ENCODE results near the gene HIVEP1.

Gene HIVEP1

GRCh38 chr6:12029979-12030737 lies 18.0 kb downstream of the HIVEP1 start:
- ChIA-PET POLR2A (no interaction called here), CTCF (no interaction called here)
- DNase-seq (ENCODE audit: extremely low spot score) = no peak
- no peak for TF ChIP-seq BHLHE40 (IDR thresholded peaks at IDR 0.05; ENCODE audit: borderline replicate concordance)
- no peak for TF ChIP-seq CTBP1 (IDR thresholded peaks at IDR 0.05; ENCODE audit: borderline replicate concordance)
- TF ChIP-seq ZNF384 (IDR thresholded peaks at IDR 0.05) = no peak
- TF ChIP-seq TARDBP (IDR thresholded peaks at IDR 0.05) = no peak
- TF ChIP-seq ELF4 (IDR thresholded peaks at IDR 0.05) = no peak
- no peak for TF ChIP-seq LEF1 (IDR thresholded peaks at IDR 0.05; ENCODE audit: borderline replicate concordance)
- no peak for TF ChIP-seq PKNOX1 (IDR thresholded peaks at IDR 0.05)
- no peak for TF ChIP-seq HDGF (IDR thresholded peaks at IDR 0.05; ENCODE audit: borderline replicate concordance)
- no peak for TF ChIP-seq FOXA1 (IDR thresholded peaks at IDR 0.05)
- TF ChIP-seq L3MBTL2 (conservative IDR thresholded peaks at IDR 0.05) = no peak
- no peak for TF ChIP-seq ARNT (IDR thresholded peaks at IDR 0.05)
- TF ChIP-seq SP1 (IDR thresholded peaks at IDR 0.05) = no peak
- TF ChIP-seq SUZ12 (IDR thresholded peaks at IDR 0.05) = no peak
- TF ChIP-seq NFRKB (IDR thresholded peaks at IDR 0.05) = no peak
- TF ChIP-seq FOXM1 (IDR thresholded peaks at IDR 0.05; ENCODE audit: borderline replicate concordance) = no peak
- TF ChIP-seq FOXK2 (IDR thresholded peaks at IDR 0.05) = no peak

GRCh38 chr6:12030993-12031550 lies 19.0 kb downstream of the HIVEP1 start:
- ChIA-PET CTCF (no interaction called here), POLR2A (no interaction called here)
- TF ChIP-seq ZNF384 (IDR thresholded peaks at IDR 0.05) = no peak
- TF ChIP-seq CTBP1 (IDR thresholded peaks at IDR 0.05; ENCODE audit: borderline replicate concordance) = no peak
- TF ChIP-seq ARNT (IDR thresholded peaks at IDR 0.05) = no peak
- TF ChIP-seq PKNOX1 (IDR thresholded peaks at IDR 0.05) = no peak
- TF ChIP-seq HDGF (IDR thresholded peaks at IDR 0.05; ENCODE audit: borderline replicate concordance) = no peak
- TF ChIP-seq SUZ12 (IDR thresholded peaks at IDR 0.05) = no peak
- no peak for TF ChIP-seq FOXK2 (IDR thresholded peaks at IDR 0.05)
- TF ChIP-seq FOXM1 (IDR thresholded peaks at IDR 0.05; ENCODE audit: borderline replicate concordance) = no peak
- no peak for TF ChIP-seq LEF1 (IDR thresholded peaks at IDR 0.05; ENCODE audit: borderline replicate concordance)
- no peak for TF ChIP-seq TARDBP (IDR thresholded peaks at IDR 0.05)
- TF ChIP-seq SP1 (IDR thresholded peaks at IDR 0.05) = no peak
- TF ChIP-seq ELF4 (IDR thresholded peaks at IDR 0.05) = no peak
- no peak for TF ChIP-seq BHLHE40 (IDR thresholded peaks at IDR 0.05; ENCODE audit: borderline replicate concordance)
- no peak for TF ChIP-seq FOXA1 (IDR thresholded peaks at IDR 0.05)
- DNase-seq (ENCODE audit: extremely low spot score) = no peak

- POLR2A ChIA-PET = no interaction called here
- no peak for DNase-seq (ENCODE audit: extremely low spot score)
- CTCF ChIA-PET = no interaction called here
- TF ChIP-seq FOXA1 (IDR thresholded peaks at IDR 0.05) (no peak), ARNT (IDR thresholded peaks at IDR 0.05) (no peak), PKNOX1 (IDR thresholded peaks at IDR 0.05) (no peak), FOXM1 (IDR thresholded peaks at IDR 0.05; ENCODE audit: borderline replicate concordance) (no peak), TARDBP (IDR thresholded peaks at IDR 0.05) (no peak), L3MBTL2 (conservative IDR thresholded peaks at IDR 0.05) (no peak), SP1 (IDR thresholded peaks at IDR 0.05) (no peak), HDGF (IDR thresholded peaks at IDR 0.05; ENCODE audit: borderline replicate concordance) (no peak), BHLHE40 (IDR thresholded peaks at IDR 0.05; ENCODE audit: borderline replicate concordance) (no peak), SUZ12 (IDR thresholded peaks at IDR 0.05) (no peak), FOXK2 (IDR thresholded peaks at IDR 0.05) (no peak), ELF4 (IDR thresholded peaks at IDR 0.05) (no peak), LEF1 (IDR thresholded peaks at IDR 0.05; ENCODE audit: borderline replicate concordance) (no peak), CTBP1 (IDR thresholded peaks at IDR 0.05; ENCODE audit: borderline replicate concordance) (no peak)
Measured at GRCh38 chr6:12032783-12033573, 20.9 kb downstream of the HIVEP1 start.

- POLR2A ChIA-PET = no interaction called here
- CTCF ChIA-PET = no interaction called here
- DNase-seq (ENCODE audit: extremely low spot score) = no peak
- TF ChIP-seq ZNF384 (IDR thresholded peaks at IDR 0.05) (no peak), SUZ12 (IDR thresholded peaks at IDR 0.05) (no peak), NFRKB (IDR thresholded peaks at IDR 0.05) (no peak)
Measured at GRCh38 chr6:12033770-12034169, 21.7 kb downstream of the HIVEP1 start.

- DNase-seq (ENCODE audit: extremely low spot score) = no peak
- TF ChIP-seq ELF4 (IDR thresholded peaks at IDR 0.05) = no peak
- TF ChIP-seq PKNOX1 (IDR thresholded peaks at IDR 0.05) = no peak
- no peak for TF ChIP-seq FOXM1 (IDR thresholded peaks at IDR 0.05; ENCODE audit: borderline replicate concordance)
- no peak for TF ChIP-seq HDGF (IDR thresholded peaks at IDR 0.05; ENCODE audit: borderline replicate concordance)
- TF ChIP-seq SP1 (IDR thresholded peaks at IDR 0.05) = no peak
- no peak for TF ChIP-seq L3MBTL2 (conservative IDR thresholded peaks at IDR 0.05)
- TF ChIP-seq NFRKB (IDR thresholded peaks at IDR 0.05) = no peak
- TF ChIP-seq ZNF384 (IDR thresholded peaks at IDR 0.05) = no peak
- no peak for TF ChIP-seq TARDBP (IDR thresholded peaks at IDR 0.05)
- no peak for TF ChIP-seq FOXA1 (IDR thresholded peaks at IDR 0.05)
- no peak for TF ChIP-seq CTBP1 (IDR thresholded peaks at IDR 0.05; ENCODE audit: borderline replicate concordance)
- no peak for TF ChIP-seq ARNT (IDR thresholded peaks at IDR 0.05)
- TF ChIP-seq SUZ12 (IDR thresholded peaks at IDR 0.05) = no peak
- TF ChIP-seq LEF1 (IDR thresholded peaks at IDR 0.05; ENCODE audit: borderline replicate concordance) = no peak
- TF ChIP-seq BHLHE40 (IDR thresholded peaks at IDR 0.05; ENCODE audit: borderline replicate concordance) = no peak
- TF ChIP-seq FOXK2 (IDR thresholded peaks at IDR 0.05) = no peak
- ChIA-PET POLR2A (no interaction called here), CTCF (no interaction called here)
Measured at GRCh38 chr6:12034349-12034748, 22.2 kb downstream of the HIVEP1 start.
